IMR-90 (cell line): Measurements from ENCODE around the gene SRD5A3. TPM values are rescaled to one million over a fixed set of nuclear protein-coding genes. Genes with fewer than 3 reads are reported as not detected.

ENCODE experiments used
- ATAC-seq: fragments of 200-7000 bp; cut with Tn5 transposase; 2 replicates; pipeline ENCODE4 v1.9.1; 2020; ENCODE audit warnings: low read depth, mild to moderate bottlenecking, moderate library complexity
- BruUV-seq: library from RNA; stranded (reverse); fragments of 400-500 nt; replicated peaks from 2 replicates; lab custom pipeline; 2021; lab: Mats Ljungman, UMichigan
- CTCF ChIA-PET: fragments of 300-600 bp; formaldehyde crosslinking; extraction: SDS; loops from one replicate; lab custom pipeline; 2021; ENCODE audit warnings: antibody characterized with exemption; lab: Yijun Ruan, JAX
- POLR2A ChIA-PET: fragments of 300-600 bp; sonication (Branson Sonifier 250); formaldehyde crosslinking; loops from one replicate; lab custom pipeline; 2022; ENCODE audit warnings: antibody characterized with exemption; ENCODE audit not compliant: unreplicated experiment; lab: Charles Lee
- DNase-seq: peaks from one replicate; pipeline ENCODE4 v3.0.0; 2013
- H2AFZ ChIP-seq: replicated peaks from 2 replicates; pipeline ENCODE3; 2013; ENCODE audit warnings: low read length, mild to moderate bottlenecking; ENCODE audit not compliant: poor library complexity
- H2AK5ac ChIP-seq: 2 replicates; pipeline ENCODE4 v1.6.1; 2013; ENCODE audit warnings: low read depth, low read length, inconsistent platforms
- H2AK9ac ChIP-seq: replicated peaks from 2 replicates; pipeline ENCODE3; 2013; ENCODE audit warnings: mild to moderate bottlenecking, low read depth, low read length, moderate library complexity; ENCODE audit not compliant: poor library complexity
- H2BK120ac ChIP-seq: 2 replicates; pipeline ENCODE4 v1.6.1; 2013; ENCODE audit warnings: low read depth, low read length, inconsistent platforms
- H2BK15ac ChIP-seq: 3 replicates; pipeline ENCODE4 v1.6.1; 2013; ENCODE audit warnings: low read depth, low read length, inconsistent platforms
- H2BK20ac ChIP-seq: 2 replicates; pipeline ENCODE4 v1.6.1; 2013; ENCODE audit warnings: low read depth, mild to moderate bottlenecking, inconsistent platforms, low read length, moderate library complexity
- H2BK5ac ChIP-seq: 2 replicates; pipeline ENCODE4 v1.6.1; 2013; ENCODE audit warnings: mild to moderate bottlenecking, low read depth, low read length, inconsistent platforms; ENCODE audit not compliant: poor library complexity, severe bottlenecking
- H3K14ac ChIP-seq: replicated peaks from 2 replicates; pipeline ENCODE4 v1.6.1; 2013; ENCODE audit warnings: low read depth, low read length, inconsistent platforms
- H3K18ac ChIP-seq: 2 replicates; pipeline ENCODE4 v1.6.1; 2013; ENCODE audit warnings: low read depth, low read length, control low read depth
- H3K23ac ChIP-seq: 2 replicates; pipeline ENCODE4 v1.6.1; 2013; ENCODE audit warnings: low read depth, low read length, inconsistent platforms
- H3K27ac ChIP-seq: 2 replicates; pipeline ENCODE4 v1.5.1; 2013; ENCODE audit warnings: mild to moderate bottlenecking, control low read depth, low read length; ENCODE audit not compliant: insufficient read depth
- H3K27me3 ChIP-seq: 2 replicates; pipeline ENCODE4 v1.6.1; 2013; ENCODE audit warnings: low read length; ENCODE audit not compliant: control insufficient read depth, insufficient read depth
- H3K36me3 ChIP-seq: 2 replicates; pipeline ENCODE4 v1.6.1; 2013; ENCODE audit warnings: low read length, mixed read lengths; ENCODE audit not compliant: control insufficient read depth, insufficient read depth
- H3K4ac ChIP-seq: 2 replicates; pipeline ENCODE4 v1.6.1; 2013; ENCODE audit warnings: low read depth, low read length, inconsistent platforms
- H3K4me1 ChIP-seq: 2 replicates; pipeline ENCODE4 v1.6.1; 2013; ENCODE audit warnings: low read length, mixed read lengths; ENCODE audit not compliant: control insufficient read depth, insufficient read depth
- H3K4me2 ChIP-seq: 2 replicates; pipeline ENCODE4 v1.6.1; 2013; ENCODE audit warnings: low read depth, mild to moderate bottlenecking, control low read depth, low read length, moderate library complexity
- H3K4me3 ChIP-seq: 2 replicates; pipeline ENCODE4 v1.5.1; 2013; ENCODE audit warnings: low read depth, mild to moderate bottlenecking, control low read depth, low read length, moderate library complexity; ENCODE audit not compliant: insufficient read depth
- H3K56ac ChIP-seq: 2 replicates; pipeline ENCODE4 v1.6.1; 2013; ENCODE audit warnings: low read length, inconsistent platforms; ENCODE audit not compliant: insufficient read depth; ENCODE audit errors: extremely low read depth
- H3K79me1 ChIP-seq, 2 experiments: 2 replicates each; pipeline ENCODE4 v1.6.1; 2013; ENCODE audit warnings: low read length in 2 of 2, inconsistent platforms in 1 of 2, low read depth in 1 of 2
- H3K9ac ChIP-seq: 2 replicates; pipeline ENCODE4 v1.6.1; 2013; ENCODE audit warnings: low read depth, low read length, control low read depth
- H3K9me1 ChIP-seq: 2 replicates; pipeline ENCODE4 v1.6.1; 2013; ENCODE audit warnings: low read length, inconsistent platforms; ENCODE audit not compliant: insufficient read depth
- H3K9me3 ChIP-seq: 2 replicates; pipeline ENCODE4 v1.6.1; 2013; ENCODE audit warnings: low read length; ENCODE audit not compliant: control insufficient read depth, insufficient read depth
- H4K20me1 ChIP-seq: 2 replicates; pipeline ENCODE4 v1.6.1; 2013; ENCODE audit warnings: low read length, inconsistent platforms; ENCODE audit not compliant: insufficient read depth
- H4K5ac ChIP-seq: 2 replicates; pipeline ENCODE4 v1.6.1; 2013; ENCODE audit warnings: mild to moderate bottlenecking, low read depth, low read length, control low read depth
- H4K8ac ChIP-seq, 2 experiments: 2 replicates each; pipeline ENCODE4 v1.6.1; 2013; ENCODE audit warnings: low read depth in 2 of 2, low read length in 2 of 2, control low read depth in 1 of 2, inconsistent platforms in 1 of 2
- H4K91ac ChIP-seq: 2 replicates; pipeline ENCODE4 v1.6.1; 2013; ENCODE audit warnings: low read depth, low read length, inconsistent platforms; ENCODE audit not compliant: insufficient read depth
- CHD1 ChIP-seq: IDR thresholded peaks from 2 replicates; pipeline ENCODE4 v1.6.1; 2012; ENCODE audit warnings: low read depth, low read length, improper control_type of control experiment
- FOS ChIP-seq: fragments of 150-350 bp; IDR thresholded peaks from 2 replicates; pipeline ENCODE4 v1.6.1; 2016; ENCODE audit warnings: low read depth, low read length
- MAFK ChIP-seq: IDR thresholded peaks from 2 replicates; pipeline ENCODE4 v1.6.1; 2012; ENCODE audit warnings: low read depth, low read length, improper control_type of control experiment
- POLR2A ChIP-seq: IDR thresholded peaks from 2 replicates; pipeline ENCODE4 v1.6.1; 2012; ENCODE audit warnings: mild to moderate bottlenecking, low read depth, low read length
- USF2 ChIP-seq: fragments of 150-350 bp; IDR thresholded peaks from 2 replicates; pipeline ENCODE4 v1.6.1; 2017; ENCODE audit warnings: mild to moderate bottlenecking, antibody characterized with exemption, low read length, low read depth
- WGBS, 2 experiments: methylation state at CpG; one replicate each; pipeline versions ENCODE4 v1.1.5 to v1.1.7; 2013; ENCODE audit warnings: missing lambda C conversion rate in 2 of 2; ENCODE audit not compliant: insufficient read length in 1 of 2; ENCODE audit errors: extremely low coverage in 2 of 2; 5-methylcytosine and 5-hydroxymethylcytosine counted together
- dilution Hi-C: fragments of 300-500 bp; cut with HindIII; formaldehyde crosslinking; loops from one replicate; pipeline ENCODE4 v1.14.3; 2018; ENCODE audit warnings: low sequenced_read_pairs; ENCODE audit not compliant: unreplicated experiment
- in situ Hi-C: fragments of 300-500 bp; cut with MboI; formaldehyde crosslinking; loops from 3 replicates; pipeline ENCODE4 v1.14.3; 2019; ENCODE audit warnings: low sequenced_read_pairs, inconsistent platforms, mixed read lengths
- intact Hi-C: fragments of 100-400 bp; cut with micrococcal nuclease; formaldehyde crosslinking; loops from 2 replicates; pipeline ENCODE4 v1.10.0; 2022
- polyA plus RNA-seq, 3 experiments: library from polyadenylated mRNA; depleted of rRNA; stranded (reverse); fragments of >200 nt; gene quantifications; 2 replicates each; pipeline ENCODE4 v1.2.3, GENCODE V29; 2012; ENCODE audit warnings: low replicate concordance in 1 of 3
- total RNA-seq: library from RNA; depleted of rRNA; stranded (reverse); fragments of >200 nt; gene quantifications from 2 replicates; pipeline ENCODE4 v1.2.3, GENCODE V29; 2012

Gene SRD5A3
- total and polyA plus RNA-seq, 2 of the 4 experiments (the other 2 are of a cell fraction), result 5.6 to 6.8 TPM

GRCh38 chr4:55329012-55329411, 17.0 kb upstream of the SRD5A3 start:
- Histone ChIP-seq H3K27me3 (peaks cover 4% of the 10 kb centered on the region; the same call in 1 of the 2 replicates), H2AFZ (no peak overlapping the region), H3K9ac (no peak overlapping the region), H3K79me1 (no peaks in the 10 kb centered on the region), H3K23ac (no peak overlapping the region), H4K5ac (no peak overlapping the region), H4K91ac (no peak overlapping the region), H2BK20ac (no peak overlapping the region), H3K27ac (no peak overlapping the region), H4K20me1 (no peaks in the 10 kb centered on the region), H3K9me3 (no peaks in the 10 kb centered on the region), H4K8ac (no peak overlapping the region), H3K56ac (no peak overlapping the region), H2AK9ac (no peak overlapping the region), H2BK15ac (no peak overlapping the region), H3K14ac (no peak overlapping the region), H3K36me3 (no peaks in the 10 kb centered on the region), H3K4me3 (no peak overlapping the region), H3K4me2 (no peak overlapping the region), H3K9me1 (no peaks in the 10 kb centered on the region), H2BK5ac (no peak overlapping the region), H3K4me1 (no peaks in the 10 kb centered on the region), H2BK120ac (no peak overlapping the region), H2AK5ac (no peak overlapping the region), H3K18ac (no peak overlapping the region), H3K4ac (no peak overlapping the region)
- intact Hi-C loops (loop anchor here (10.0 kb wide), 1 partner anchor 1014 kb away; no protein-coding TSS in a partner anchor), in situ Hi-C loops (loop anchor here (10.0 to 25.0 kb wide), 3 partner anchors 408 to 1014 kb away; no protein-coding TSS in a partner anchor), dilution Hi-C loops (no loop called here)
- ATAC-seq, result no peak
- POLR2A ChIA-PET, result no interaction called here
- no CpG with 5 or more reads among the region's 2 CpGs for WGBS, 2 experiments
- no peak for DNase-seq
- no peak for TF ChIP-seq CHD1
- TF ChIP-seq POLR2A, result no peak
- TF ChIP-seq MAFK, result no peak
- TF ChIP-seq USF2, result no peak
- no peak for TF ChIP-seq FOS
- BruUV-seq, result no TSS peak
- CTCF ChIA-PET, result no interaction called here
